HEK293 (cell line): Measurements from ENCODE around the gene GRIPAP1.
A peak's percentile ranks its signal among the peaks of the same experiment; 100 is the strongest.

Experiments used
- ATF2 ChIP-seq: fragments of 450-650 bp; formaldehyde crosslinking; IDR thresholded peaks from 2 replicates; pipeline ENCODE4 v1.5.1; 2016; ENCODE audit warnings: missing biosample characterization, missing genetic modification characterization, low read depth
- GLI4 ChIP-seq: fragments of 450-650 bp; formaldehyde crosslinking; IDR thresholded peaks from 2 replicates; pipeline ENCODE4 v1.5.1; 2016; ENCODE audit warnings: missing biosample characterization, missing genetic modification characterization
- HOXA7 ChIP-seq: sonication (generic); formaldehyde crosslinking; IDR thresholded peaks from 2 replicates; pipeline ENCODE4 v1.8.1; 2022; ENCODE audit warnings: missing genetic modification reagents, borderline replicate concordance
- HOXD13 ChIP-seq: sonication (generic); formaldehyde crosslinking; IDR thresholded peaks from 2 replicates; pipeline ENCODE4 v1.8.0; 2022; ENCODE audit warnings: missing genetic modification reagents, borderline replicate concordance
- KLF17 ChIP-seq: fragments of 450-650 bp; formaldehyde crosslinking; IDR thresholded peaks from 2 replicates; pipeline ENCODE4 v1.5.1; 2016; ENCODE audit warnings: missing biosample characterization, missing genetic modification characterization
- SP2 ChIP-seq: fragments of 450-650 bp; formaldehyde crosslinking; IDR thresholded peaks from 2 replicates; pipeline ENCODE4 v1.5.1; 2016; ENCODE audit warnings: missing biosample characterization, missing genetic modification characterization
- YY1 ChIP-seq: fragments of 450-650 bp; formaldehyde crosslinking; IDR thresholded peaks from 2 replicates; pipeline ENCODE4 v1.5.1; 2018; ENCODE audit warnings: missing biosample characterization, missing genetic modification characterization
- ZBTB1 ChIP-seq: fragments of 450-650 bp; formaldehyde crosslinking; IDR thresholded peaks from 2 replicates; pipeline ENCODE4 v1.5.1; 2016; ENCODE audit warnings: missing biosample characterization, missing genetic modification characterization
- ZBTB10 ChIP-seq: fragments of 450-650 bp; formaldehyde crosslinking; IDR thresholded peaks from 2 replicates; pipeline ENCODE4 v1.5.1; 2016; ENCODE audit warnings: missing biosample characterization, missing genetic modification characterization
- ZBTB44 ChIP-seq: fragments of 450-650 bp; IDR thresholded peaks from 2 replicates; pipeline ENCODE4 v1.5.1; 2018; ENCODE audit warnings: missing biosample characterization, mild to moderate bottlenecking, missing genetic modification characterization
- ZBTB48 ChIP-seq: fragments of 450-650 bp; formaldehyde crosslinking; IDR thresholded peaks from 2 replicates; pipeline ENCODE4 v1.5.1; 2016; ENCODE audit warnings: missing biosample characterization, missing genetic modification characterization
- ZEB2 ChIP-seq: fragments of 450-650 bp; formaldehyde crosslinking; IDR thresholded peaks from 2 replicates; pipeline ENCODE4 v1.5.1; 2016; ENCODE audit warnings: missing biosample characterization, missing genetic modification characterization
- ZFHX2 ChIP-seq: fragments of 450-650 bp; formaldehyde crosslinking; conservative IDR thresholded peaks from 2 replicates; pipeline ENCODE4 v1.5.1; 2016; ENCODE audit warnings: missing biosample characterization, missing genetic modification characterization
- ZFP69B ChIP-seq: fragments of 450-650 bp; formaldehyde crosslinking; IDR thresholded peaks from 2 replicates; pipeline ENCODE4 v1.5.1; 2016; ENCODE audit warnings: missing biosample characterization, missing genetic modification characterization
- ZNF112 ChIP-seq: fragments of 450-650 bp; formaldehyde crosslinking; IDR thresholded peaks from 2 replicates; pipeline ENCODE4 v1.5.0; 2017; ENCODE audit warnings: missing biosample characterization, missing genetic modification characterization
- ZNF184 ChIP-seq: fragments of 450-650 bp; IDR thresholded peaks from 2 replicates; pipeline ENCODE4 v1.5.1; 2018; ENCODE audit warnings: missing biosample characterization, mild to moderate bottlenecking, missing genetic modification characterization
- ZNF404 ChIP-seq: fragments of 450-650 bp; formaldehyde crosslinking; IDR thresholded peaks from 2 replicates; pipeline ENCODE4 v1.5.1; 2017; ENCODE audit warnings: missing biosample characterization, missing genetic modification characterization
- ZNF433 ChIP-seq: fragments of 450-650 bp; formaldehyde crosslinking; IDR thresholded peaks from 2 replicates; pipeline ENCODE4 v1.5.1; 2016; ENCODE audit warnings: missing biosample characterization, missing genetic modification characterization, low read depth
- ZNF449 ChIP-seq: fragments of 450-650 bp; formaldehyde crosslinking; IDR thresholded peaks from 2 replicates; pipeline ENCODE4 v1.5.1; 2017; ENCODE audit warnings: missing biosample characterization, mild to moderate bottlenecking, missing genetic modification characterization, moderate library complexity
- ZNF473 ChIP-seq: fragments of 450-650 bp; formaldehyde crosslinking; IDR thresholded peaks from 2 replicates; pipeline ENCODE4 v1.5.1; 2017; ENCODE audit warnings: missing biosample characterization, missing genetic modification characterization
- ZNF488 ChIP-seq: fragments of 450-650 bp; formaldehyde crosslinking; IDR thresholded peaks from 2 replicates; pipeline ENCODE4 v1.5.1; 2016; ENCODE audit warnings: missing biosample characterization, missing genetic modification characterization
- ZNF600 ChIP-seq: fragments of 450-650 bp; formaldehyde crosslinking; IDR thresholded peaks from 2 replicates; pipeline ENCODE4 v1.5.1; 2016; ENCODE audit warnings: missing biosample characterization, missing genetic modification characterization
- ZNF629 ChIP-seq: fragments of 450-650 bp; formaldehyde crosslinking; IDR thresholded peaks from 2 replicates; pipeline ENCODE4 v1.5.1; 2017; ENCODE audit warnings: missing biosample characterization, missing genetic modification characterization
- ZNF677 ChIP-seq: fragments of 450-650 bp; IDR thresholded peaks from 2 replicates; pipeline ENCODE4 v1.5.0; 2018; ENCODE audit warnings: missing biosample characterization, mild to moderate bottlenecking, missing genetic modification characterization, moderate library complexity
- ZNF692 ChIP-seq: fragments of 450-650 bp; formaldehyde crosslinking; IDR thresholded peaks from 2 replicates; pipeline ENCODE4 v1.5.1; 2016; ENCODE audit warnings: missing biosample characterization, missing genetic modification characterization
- ZNF76 ChIP-seq: fragments of 450-650 bp; formaldehyde crosslinking; IDR thresholded peaks from 2 replicates; pipeline ENCODE4; 2016; ENCODE audit warnings: low read depth, missing biosample characterization, missing genetic modification characterization, borderline replicate concordance
- ZSCAN5A ChIP-seq: fragments of 450-650 bp; formaldehyde crosslinking; IDR thresholded peaks from 2 replicates; pipeline ENCODE4 v1.5.1; 2016; ENCODE audit warnings: missing biosample characterization, missing genetic modification characterization

Gene GRIPAP1

GRCh38 chrX:48971249-48972219, 30.5 kb downstream of the GRIPAP1 start, which contains the start of gene KCND1 (continued):
- TF ChIP-seq ZBTB10 (tag by site-specific recombination) (no peak; the same call in 1 of the 2 replicates), ATF2 (tag by site-specific recombination) (no peak), ZNF677 (tag by site-specific recombination) (no peak), ZNF449 (tag by site-specific recombination) (no peak), ZBTB1 (tag by site-specific recombination) (no peak), ZNF600 (no peak), ZNF692 (tag by site-specific recombination) (peak; percentile 86), ZFP69B (tag by site-specific recombination) (peak; percentile 74), ZNF629 (tag by site-specific recombination) (no peak), ZSCAN5A (tag by site-specific recombination) (no peak), ZEB2 (peak; percentile 20; the same call in 1 of the 2 replicates), ZNF433 (no peak), HOXA7 (no peak), ZNF473 (tag by site-specific recombination) (no peak), ZNF76 (tag by site-specific recombination) (peak; percentile 25; the same call in 1 of the 2 replicates), ZNF488 (no peak), ZBTB44 (tag by site-specific recombination) (no peak), ZNF112 (tag by site-specific recombination) (no peak), ZFHX2 (tag by site-specific recombination) (peak; percentile 79), YY1 (tag by site-specific recombination) (no peak), ZBTB48 (no peak; the same call in 1 of the 2 replicates), SP2 (peak; percentile 36), KLF17 (tag by site-specific recombination) (peak; percentile 63; the same call in 1 of the 2 replicates), HOXD13 (no peak), ZNF404 (tag by site-specific recombination) (no peak), GLI4 (tag by site-specific recombination) (no peak), ZNF184 (tag by site-specific recombination) (no peak)
